Smooth muscle cell (in vitro differentiated cells): Measurements from ENCODE around the gene LAMA2. TPM values are rescaled to one million over a fixed set of nuclear protein-coding genes. Genes with fewer than 3 reads are reported as not detected.

ENCODE experiments used
- DNase-seq: peaks from one replicate; lab custom pipeline; 2025; ENCODE audit not compliant: unreplicated experiment; lab: John Stamatoyannopoulos, UW
- H2AFZ ChIP-seq: fragments of 200-600 bp; sonication (generic); 2 replicates; pipeline ENCODE4 v1.6.0; 2016; ENCODE audit warnings: antibody characterized with exemption, low read depth, mild to moderate bottlenecking
- H3F3A ChIP-seq: fragments of 200-600 bp; sonication (generic); 2 replicates; pipeline ENCODE4 v1.6.0; 2017; ENCODE audit warnings: antibody characterized with exemption, low read depth
- H3K27ac ChIP-seq: fragments of 200-600 bp; sonication (generic); 2 replicates; pipeline ENCODE4 v1.5.1; 2016; ENCODE audit warnings: low read depth, mild to moderate bottlenecking
- H3K27me3 ChIP-seq: fragments of 200-600 bp; sonication (generic); 2 replicates; pipeline ENCODE4 v1.6.1; 2016; ENCODE audit warnings: low read depth, mild to moderate bottlenecking
- H3K36me3 ChIP-seq: fragments of 200-600 bp; sonication (generic); 2 replicates; pipeline ENCODE4 v1.5.1; 2016; ENCODE audit warnings: low read depth
- H3K4me1 ChIP-seq: fragments of 200-600 bp; sonication (generic); 2 replicates; pipeline ENCODE4 v1.5.1; 2016; ENCODE audit warnings: low read depth
- H3K4me2 ChIP-seq: fragments of 200-600 bp; sonication (generic); 2 replicates; pipeline ENCODE4 v1.6.0; 2016; ENCODE audit warnings: mild to moderate bottlenecking
- H3K4me3 ChIP-seq: fragments of 200-600 bp; sonication (generic); 2 replicates; pipeline ENCODE4 v1.5.1; 2016; ENCODE audit warnings: mild to moderate bottlenecking
- H3K79me2 ChIP-seq: fragments of 200-600 bp; sonication (generic); 2 replicates; pipeline ENCODE4 v1.6.0; 2016; ENCODE audit warnings: low read depth, mild to moderate bottlenecking
- H3K9ac ChIP-seq: fragments of 200-600 bp; sonication (generic); 2 replicates; pipeline ENCODE4 v1.6.0; 2016; ENCODE audit warnings: low read depth
- H3K9me3 ChIP-seq: fragments of 200-600 bp; sonication (generic); replicated peaks from 2 replicates; pipeline ENCODE4 v1.5.1; 2016; ENCODE audit warnings: low read depth
- H4K20me1 ChIP-seq: fragments of 200-600 bp; sonication (generic); 2 replicates; pipeline ENCODE4 v1.6.0; 2016; ENCODE audit warnings: low read depth
- CTCF ChIP-seq: fragments of 200-600 bp; sonication (generic); IDR thresholded peaks from 2 replicates; pipeline ENCODE4 v1.5.1; 2017; ENCODE audit warnings: borderline replicate concordance, mild to moderate bottlenecking, antibody characterized with exemption; ENCODE audit not compliant: insufficient read depth, poor library complexity, severe bottlenecking
- WGBS: methylation state at CpG from one replicate; pipeline ENCODE4 v1.1.7; 2016; ENCODE audit warnings: low lambda C conversion rate; 5-methylcytosine and 5-hydroxymethylcytosine counted together
- polyA plus RNA-seq: library from polyadenylated mRNA; unstranded; fragments of >200 nt; fragmentation: Nextera tagmentation; extraction: Ambion mirVana; gene quantifications from 2 replicates; pipeline ENCODE4 v1.2.1, GENCODE V29; 2016
- total RNA-seq: library from RNA; depleted of rRNA; stranded (reverse); fragments of >200 nt; gene quantifications from 2 replicates; pipeline ENCODE4 v1.2.3, GENCODE V29; 2014

LAMA2 gene
- total and polyA plus RNA-seq, 2 experiments from 2014 or later: 21.7 to 92.9 TPM

GRCh38 chr6:129055796-129056195, 172.9 kb downstream of the LAMA2 start:
- Histone ChIP-seq H3K4me1 (no peaks in the 10 kb centered on the region), H3K4me3 (no peak overlapping the region), H3K27me3 (no peaks in the 10 kb centered on the region), H3K9ac (no peak overlapping the region), H3K4me2 (no peak overlapping the region), H3F3A (no peaks in the 10 kb centered on the region), H3K9me3 (no peaks in the 10 kb centered on the region), H3K79me2 (no peaks in the 10 kb centered on the region), H3K27ac (no peak overlapping the region), H4K20me1 (no peaks in the 10 kb centered on the region), H2AFZ (no peak overlapping the region), H3K36me3 (no peaks in the 10 kb centered on the region)
- DNase-seq: no peak
- WGBS: 86% methylated on average over 3 of the region's 3 CpGs
- TF ChIP-seq CTCF: no peak

- Histone ChIP-seq H2AFZ (no peak overlapping the region), H3K4me3 (no peak overlapping the region), H3K36me3 (peaks cover 9% of the 10 kb centered on the region), H3K4me2 (no peak overlapping the region), H3K27me3 (no peaks in the 10 kb centered on the region), H3K4me1 (peaks cover 7% of the 10 kb centered on the region), H3K9me3 (no peaks in the 10 kb centered on the region), H3K27ac (no peak overlapping the region), H3K79me2 (no peaks in the 10 kb centered on the region), H3F3A (no peaks in the 10 kb centered on the region), H4K20me1 (no peaks in the 10 kb centered on the region), H3K9ac (no peak overlapping the region)
- 95% methylated on average over 2 of the region's 2 CpGs for WGBS
- DNase-seq: no peak
- TF ChIP-seq CTCF: no peak
These were observed 176.7 kb downstream of the LAMA2 start for GRCh38 chr6:129059650-129060049.

- Histone ChIP-seq H3K9me3 (peaks cover 8% of the 10 kb centered on the region), H3K36me3 (peaks cover 14% of the 10 kb centered on the region), H3K4me3 (no peak overlapping the region), H3K4me1 (no peaks in the 10 kb centered on the region), H2AFZ (no peak overlapping the region), H4K20me1 (no peaks in the 10 kb centered on the region), H3K9ac (no peak overlapping the region), H3K79me2 (no peaks in the 10 kb centered on the region), H3K27me3 (no peaks in the 10 kb centered on the region), H3K4me2 (no peak overlapping the region), H3F3A (no peaks in the 10 kb centered on the region), H3K27ac (peak overlapping the region; percentile 7)
- no peak for TF ChIP-seq CTCF
- no peak for DNase-seq
These were observed 186.1 kb downstream of the LAMA2 start for GRCh38 chr6:129069006-129069405.

GRCh38 chr6:129073051-129073450, 190.1 kb downstream of the LAMA2 start:
- Histone ChIP-seq H3K27me3 (no peaks in the 10 kb centered on the region), H2AFZ (no peak overlapping the region), H3K4me3 (no peak overlapping the region), H3K9ac (no peak overlapping the region), H4K20me1 (peaks cover 3% of the 10 kb centered on the region), H3K9me3 (no peaks in the 10 kb centered on the region), H3K36me3 (no peaks in the 10 kb centered on the region), H3F3A (no peaks in the 10 kb centered on the region), H3K27ac (no peak overlapping the region), H3K4me1 (no peaks in the 10 kb centered on the region), H3K79me2 (no peaks in the 10 kb centered on the region), H3K4me2 (no peak overlapping the region)
- TF ChIP-seq CTCF: no peak
- no peak for DNase-seq
- WGBS: 100% methylated on average over 2 of the region's 2 CpGs
